Measurements from ENCODE around the gene ZBTB16.

The ZBTB16 gene

DNA sequence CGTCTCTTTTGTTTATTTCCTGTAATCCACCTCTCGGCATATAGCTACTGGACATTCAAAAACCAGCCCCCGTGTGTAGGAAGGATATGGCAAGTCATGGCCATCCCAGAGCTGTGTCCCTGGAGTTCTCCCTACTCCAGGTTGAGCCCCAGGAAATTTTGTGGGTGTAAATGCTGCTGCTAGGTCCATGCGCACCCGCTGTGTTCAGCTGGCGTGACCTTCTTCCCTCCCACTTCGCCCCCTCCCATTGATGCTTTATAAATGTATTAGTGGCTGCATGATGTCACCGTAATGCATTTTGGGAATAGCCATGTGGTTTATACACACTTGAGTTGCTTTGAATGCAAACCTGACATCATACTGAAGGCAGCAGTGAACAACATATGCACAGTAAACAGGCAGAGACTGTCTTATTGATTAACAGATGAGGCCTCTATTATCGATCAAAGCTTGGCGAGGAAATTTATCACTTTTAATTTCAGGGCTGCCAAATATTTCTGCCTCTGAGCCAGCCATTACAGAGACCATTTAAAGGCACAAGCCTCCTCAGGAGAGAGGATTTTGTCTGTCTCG is 123.0 kb downstream of the ZBTB16 start:
- DNase-seq (ENCODE audit: low read depth, low spot score) = no peak

DNA sequence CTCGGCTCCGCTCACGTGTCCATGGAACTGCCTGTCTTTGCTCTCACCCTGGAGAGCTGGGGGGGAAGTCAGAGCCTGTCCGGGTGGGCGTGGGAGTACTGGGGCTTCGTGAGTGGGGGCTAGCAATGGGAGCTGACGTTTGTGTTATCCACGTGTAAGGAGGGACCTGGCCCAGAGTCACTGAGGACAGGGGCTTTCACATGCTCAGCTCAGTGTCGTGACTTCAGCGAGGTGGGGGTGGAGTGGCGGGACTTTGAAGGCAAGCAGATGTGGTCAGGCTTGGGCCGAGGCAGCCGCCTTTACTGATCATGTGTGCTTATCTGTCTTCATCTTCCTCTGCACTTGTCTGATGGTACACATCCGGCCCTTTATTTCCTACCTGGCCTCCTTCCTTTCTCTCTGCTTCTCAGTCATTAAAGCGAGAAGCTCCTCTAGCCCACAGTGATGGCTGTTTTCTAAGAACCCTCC is 123.6 kb downstream of the ZBTB16 start:
- peak; percentile 27 for DNase-seq (ENCODE audit: low read depth, low spot score)

DNA sequence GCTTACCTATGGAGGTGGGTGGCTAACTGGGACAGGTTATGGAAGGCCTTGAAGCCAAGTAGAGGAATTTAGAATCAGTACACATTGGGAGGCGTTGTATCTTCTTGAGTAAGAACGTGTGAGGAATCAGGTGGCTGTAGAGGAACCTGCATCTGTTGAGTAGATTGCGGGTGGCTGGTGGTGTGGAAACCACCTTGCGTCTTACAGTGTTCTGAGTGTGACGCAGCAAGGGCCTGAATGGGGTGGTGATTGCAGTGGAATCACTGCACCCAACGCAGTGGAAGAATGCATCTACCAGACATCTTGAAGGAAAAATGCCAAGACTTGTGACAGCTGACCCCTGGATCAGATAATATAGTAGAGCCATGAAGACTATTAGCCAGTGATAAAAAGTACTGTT is 125.9 kb downstream of the ZBTB16 start:
- no peak for DNase-seq (ENCODE audit: low read depth, low spot score)

- no peak for DNase-seq (ENCODE audit: low read depth, low spot score)
Measured at GRCh38 chr11:114187173-114187572, 127.7 kb downstream of the ZBTB16 start.

DNA sequence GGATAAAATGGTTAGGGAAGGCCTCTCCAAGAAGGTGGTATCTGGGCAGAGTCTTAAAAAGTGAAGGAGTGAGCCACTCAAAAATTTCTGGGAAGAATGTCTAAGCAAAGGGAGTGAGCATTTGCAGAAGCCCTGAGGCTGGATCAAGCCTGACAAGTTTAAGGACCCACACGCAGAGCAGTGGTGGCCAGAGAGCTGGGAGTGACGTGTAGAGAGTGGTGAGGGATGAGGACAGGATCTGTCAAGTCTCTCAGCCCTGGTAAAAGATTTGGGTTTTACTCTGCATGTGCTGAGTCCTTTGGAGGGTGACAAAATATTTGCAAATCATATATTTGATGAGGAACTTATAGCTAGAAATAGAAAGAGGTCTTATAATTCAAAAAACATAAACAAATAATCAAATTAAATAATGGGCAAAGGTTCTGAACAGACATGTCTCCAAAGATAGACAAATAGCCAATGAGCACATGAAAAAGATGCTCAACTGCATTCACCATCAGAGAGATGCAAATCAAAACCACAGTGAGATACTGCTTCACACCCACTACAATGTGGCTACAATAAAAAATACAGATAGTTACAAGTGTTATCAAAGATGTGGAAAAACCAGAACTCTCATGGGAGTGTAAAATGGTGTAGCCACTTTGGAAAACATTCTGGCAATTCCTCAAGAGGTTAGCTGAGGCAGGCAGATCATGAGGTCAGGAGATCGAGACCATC is 129.5 kb downstream of the ZBTB16 start:
- no peak for DNase-seq (ENCODE audit: low read depth, low spot score)

GRCh38 chr11:114190630-114191029 is 131.1 kb downstream of the ZBTB16 start:
- no peak for DNase-seq (ENCODE audit: low read depth, low spot score)

- DNase-seq (ENCODE audit: low read depth, low spot score) = no peak
Measured at GRCh38 chr11:114191893-114192292, 132.4 kb downstream of the ZBTB16 start.

DNA sequence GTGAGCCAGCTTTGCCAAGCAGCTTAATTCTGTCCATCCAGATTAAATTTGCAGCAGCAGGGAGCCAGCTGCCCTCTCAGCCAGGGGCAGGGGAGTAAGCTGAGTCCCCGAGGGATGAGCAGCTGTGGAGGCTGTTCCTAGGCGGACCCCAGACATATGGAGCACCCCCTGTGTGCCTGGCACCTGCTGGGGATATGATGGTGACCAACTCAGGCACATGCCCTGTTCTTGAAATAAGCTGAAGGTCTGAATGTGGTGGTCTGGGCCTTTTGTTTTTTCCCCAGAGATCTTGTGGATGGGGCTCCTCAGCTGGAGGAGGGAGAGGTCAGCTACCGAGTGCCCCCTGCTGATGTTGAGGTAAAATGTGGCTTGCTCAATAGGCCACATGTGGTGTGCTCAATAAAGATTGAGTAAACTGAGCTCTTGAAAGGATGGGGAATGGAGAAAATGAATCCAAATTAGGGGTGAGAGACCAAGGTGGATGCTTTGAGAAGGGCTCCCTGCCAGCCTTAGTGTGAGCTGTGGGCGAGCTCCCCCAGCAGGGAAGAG is 133.4 kb downstream of the ZBTB16 start:
- no peak for DNase-seq (ENCODE audit: low read depth, low spot score)

DNA sequence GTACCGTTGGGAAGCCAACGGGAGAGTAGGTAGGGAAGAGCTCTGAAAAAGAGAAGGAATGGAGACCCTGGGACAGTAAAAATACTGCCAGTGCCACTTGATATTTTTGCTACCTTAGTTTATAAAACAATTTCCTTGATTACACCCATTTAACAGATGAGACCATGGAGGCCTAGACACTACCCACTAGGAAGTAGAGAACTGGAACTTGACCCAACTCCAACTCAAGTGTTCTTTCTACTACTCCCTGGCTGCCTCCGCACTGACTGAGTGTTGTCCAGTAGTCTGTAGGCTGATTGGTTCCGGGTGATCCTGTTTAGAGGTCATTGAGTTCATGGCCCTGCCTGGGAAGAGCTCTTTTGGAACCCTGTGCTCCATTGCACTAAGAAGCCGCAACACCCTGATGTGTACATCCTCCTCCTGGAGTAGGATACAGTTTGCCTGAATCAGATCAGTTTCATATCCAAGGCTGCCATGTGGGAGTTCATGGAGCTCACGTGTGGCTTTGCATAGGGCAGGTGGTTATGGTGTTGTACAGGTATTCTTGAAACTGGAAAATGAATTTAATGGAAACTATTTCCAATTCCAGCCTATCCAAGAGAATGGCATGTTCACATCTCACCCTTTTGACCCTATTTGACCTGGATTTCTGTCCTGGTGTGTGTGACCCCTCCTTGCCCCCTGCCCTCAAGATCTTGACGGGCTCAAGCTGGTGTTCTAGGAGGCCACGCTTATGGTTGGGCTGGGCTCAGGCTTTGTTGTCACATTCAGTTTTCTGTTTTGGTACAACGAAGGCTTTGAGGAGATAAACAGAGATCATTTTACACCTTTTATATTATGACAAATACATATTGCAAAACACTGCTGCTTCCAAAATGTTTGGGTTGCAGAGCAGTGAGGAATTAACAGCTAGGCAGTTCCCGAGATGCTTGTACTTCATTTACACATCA is 134.5 kb downstream of the ZBTB16 start:
- DNase-seq (ENCODE audit: low read depth, low spot score) = no peak

DNA sequence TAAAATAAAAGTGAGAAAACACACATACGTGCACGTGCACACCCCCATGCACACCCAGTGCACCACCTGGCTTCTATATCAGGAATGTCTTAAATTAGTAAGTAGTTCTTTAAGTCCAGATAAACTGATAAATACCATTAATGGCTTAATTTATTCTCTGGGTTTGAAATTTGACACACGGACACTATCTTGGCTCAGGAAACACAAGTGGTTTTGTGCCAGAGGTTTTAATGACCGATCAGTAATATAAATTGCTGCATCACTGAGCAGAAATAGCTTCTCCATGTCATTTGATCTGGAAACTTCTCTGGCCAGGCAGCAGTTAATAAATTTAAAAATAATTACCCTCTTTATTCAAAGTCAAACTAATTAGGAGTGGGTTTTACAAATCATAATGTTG is 135.2 kb downstream of the ZBTB16 start:
- no peak for DNase-seq (ENCODE audit: low read depth, low spot score)

GRCh38 chr11:114195151-114195550 is 135.6 kb downstream of the ZBTB16 start:
- DNase-seq (ENCODE audit: low read depth, low spot score) = no peak

DNA sequence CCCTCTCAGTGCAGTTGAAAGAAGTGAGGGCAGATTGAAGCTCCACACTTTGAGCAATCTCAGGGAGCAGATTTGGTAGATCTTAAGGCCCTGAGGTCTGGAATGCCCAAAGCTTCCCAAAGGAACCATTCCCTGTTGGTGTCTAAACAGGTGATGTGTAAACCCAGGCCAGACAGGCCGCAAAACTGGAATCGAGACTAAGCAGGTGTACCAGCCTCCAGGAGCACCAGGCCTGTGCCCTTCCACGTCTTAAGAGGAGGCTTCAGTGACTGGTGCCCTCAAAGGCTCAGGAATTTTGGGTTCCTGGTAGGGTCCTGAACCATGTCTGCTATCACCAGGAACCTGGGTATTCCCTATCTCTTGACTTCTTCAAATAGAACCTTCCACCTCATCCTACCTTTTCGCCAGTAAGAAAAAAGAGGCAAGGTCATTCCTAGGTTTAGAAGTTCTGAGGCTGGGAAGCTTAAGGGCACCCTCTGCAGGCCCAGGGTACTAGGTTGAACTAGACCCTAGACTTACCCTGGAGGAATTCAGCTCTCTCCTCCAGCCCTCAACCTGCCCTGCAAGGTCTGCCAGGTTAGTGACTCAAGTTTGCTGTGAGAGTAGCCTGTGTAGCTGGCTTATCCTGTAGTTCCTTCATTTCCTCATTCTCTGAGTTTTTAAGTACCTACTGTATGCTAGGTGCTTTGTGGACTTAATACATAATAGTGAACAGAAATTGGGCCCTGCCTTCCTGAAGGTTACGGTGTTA is 136.6 kb downstream of the ZBTB16 start:
- DNase-seq (ENCODE audit: low read depth, low spot score) = no peak

- no peak for DNase-seq (ENCODE audit: low read depth, low spot score)
Measured at GRCh38 chr11:114196997-114197703, 137.6 kb downstream of the ZBTB16 start.

- DNase-seq (ENCODE audit: low read depth, low spot score) = no peak
Measured at GRCh38 chr11:114197799-114198500, 138.4 kb downstream of the ZBTB16 start.

DNA sequence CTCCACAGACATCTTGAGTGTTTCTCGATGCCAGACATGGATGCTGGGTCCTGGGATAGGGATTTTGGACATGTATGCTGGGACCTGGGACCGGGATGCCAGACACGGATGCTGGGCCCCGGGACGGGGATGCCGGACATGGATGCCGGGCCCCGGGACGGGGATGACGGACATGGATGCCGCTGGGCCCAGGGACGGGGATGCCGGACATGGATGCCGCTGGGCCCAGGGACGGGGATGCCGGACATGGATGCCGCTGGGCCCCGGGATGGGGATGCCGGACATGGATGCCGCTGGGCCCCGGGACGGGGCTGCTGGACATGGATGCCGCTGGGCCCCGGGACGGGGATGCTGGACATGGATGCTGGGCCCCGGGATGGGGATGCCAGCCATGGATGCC is 139.5 kb downstream of the ZBTB16 start:
- DNase-seq (ENCODE audit: low read depth, low spot score) = no peak

GRCh38 chr11:114200351-114201133 is 141.0 kb downstream of the ZBTB16 start:
- no peak for DNase-seq (ENCODE audit: low read depth, low spot score)

GRCh38 chr11:114201219-114201618 is 141.7 kb downstream of the ZBTB16 start:
- DNase-seq (ENCODE audit: low read depth, low spot score) = no peak

- DNase-seq (ENCODE audit: low read depth, low spot score) = no peak
Measured at GRCh38 chr11:114202011-114202609, 142.6 kb downstream of the ZBTB16 start.

- no peak for DNase-seq (ENCODE audit: low read depth, low spot score)
Measured at GRCh38 chr11:114207096-114207495, 147.6 kb downstream of the ZBTB16 start.
